Lung (tissue), 12 donors: ENCODE measurements around the gene PEX16. TPM values are rescaled to one million over a fixed set of nuclear protein-coding genes. Genes with fewer than 3 reads are reported as not detected.

Experiments used
- ATAC-seq: fragments of 200-7000 bp; cut with Tn5 transposase; one replicate; pipeline ENCODE4 v1.9.1; 2020; ENCODE audit warnings: moderate number of reproducible peaks; ENCODE audit not compliant: insufficient read depth, low FRiP score
- DNase-seq, 3 donors: peaks; one replicate each; pipeline ENCODE4 v3.0.0-alpha.2; 2013 to 2017
- H3K27ac ChIP-seq, 2 donors: one replicate each; pipeline ENCODE4 v1.5.1; 2013; ENCODE audit warnings: mild to moderate bottlenecking in 2 of 2, moderate library complexity in 2 of 2, control low read depth in 1 of 2, inconsistent platforms in 1 of 2, low read depth in 1 of 2, low read length in 1 of 2
- H3K27me3 ChIP-seq, 3 donors: one replicate each; pipeline ENCODE4 v1.5.1; 2013; ENCODE audit warnings: low read length in 2 of 3; ENCODE audit not compliant: control insufficient read depth in 3 of 3, insufficient read depth in 3 of 3
- H3K36me3 ChIP-seq, 4 donors: one replicate each; pipeline ENCODE4 v1.5.1; 2013; ENCODE audit warnings: low read length in 4 of 4, mild to moderate bottlenecking in 1 of 4, moderate library complexity in 1 of 4; ENCODE audit not compliant: control insufficient read depth in 4 of 4, insufficient read depth in 4 of 4
- H3K4me1 ChIP-seq, 5 donors: one replicate each; pipeline ENCODE4 v1.5.1; 2013; ENCODE audit warnings: low read length in 5 of 5, mild to moderate bottlenecking in 2 of 5, moderate library complexity in 1 of 5; ENCODE audit not compliant: control insufficient read depth in 5 of 5, insufficient read depth in 5 of 5
- H3K4me3 ChIP-seq: one replicate; pipeline ENCODE4 v1.5.1; 2013; ENCODE audit warnings: mild to moderate bottlenecking, control low read depth, moderate library complexity
- H3K9ac ChIP-seq, 2 donors: one replicate each; pipeline ENCODE4 v1.5.1; 2013; ENCODE audit warnings: low read length in 2 of 2, control low read depth in 1 of 2; ENCODE audit not compliant: insufficient read depth in 1 of 2
- H3K9me3 ChIP-seq, 4 donors: one replicate each; pipeline ENCODE4 v1.5.1; 2013; ENCODE audit warnings: low read length in 3 of 4, mild to moderate bottlenecking in 1 of 4, moderate library complexity in 1 of 4; ENCODE audit not compliant: control insufficient read depth in 4 of 4, insufficient read depth in 3 of 4
- WGBS, 2 donors: extraction: QIAGEN DNeasy Blood & Tissue Kit; methylation state at CpG; one replicate each; pipeline ENCODE4 v1.1.7; 2013; 5-methylcytosine and 5-hydroxymethylcytosine counted together
- polyA plus RNA-seq, 2 donors: library from polyadenylated mRNA; stranded (reverse); fragments of 200-250 nt; gene quantifications; one replicate each; pipeline ENCODE4 v1.2.1, GENCODE V29; 2013
- total RNA-seq, 2 donors: library from RNA; depleted of rRNA in 1 of 2; stranded (reverse); fragments of >200 nt in 1 of 2; gene quantifications; one replicate each; pipeline ENCODE4 v1.2.1, GENCODE V29; 2014 to 2021
- TF ChIP-seq, protein P1 (sequence below): IDR thresholded peaks from 2 replicates; pipeline ENCODE4 v1.5.1; 2012; ENCODE audit warnings: mild to moderate bottlenecking; ENCODE audit errors: control extremely low read depth, extremely low read depth
- donor health status: control.
- donor health status: control.
- donor health status: Bipolar disorder and iron deficiency.
- donor health status: healthy.
- donor health status: DM: yes; HTN: yes; CAD: no.

Gene PEX16
- total and polyA plus RNA-seq, 4 donors = 14.2 to 38.2 (median 35.8) TPM

DNA sequence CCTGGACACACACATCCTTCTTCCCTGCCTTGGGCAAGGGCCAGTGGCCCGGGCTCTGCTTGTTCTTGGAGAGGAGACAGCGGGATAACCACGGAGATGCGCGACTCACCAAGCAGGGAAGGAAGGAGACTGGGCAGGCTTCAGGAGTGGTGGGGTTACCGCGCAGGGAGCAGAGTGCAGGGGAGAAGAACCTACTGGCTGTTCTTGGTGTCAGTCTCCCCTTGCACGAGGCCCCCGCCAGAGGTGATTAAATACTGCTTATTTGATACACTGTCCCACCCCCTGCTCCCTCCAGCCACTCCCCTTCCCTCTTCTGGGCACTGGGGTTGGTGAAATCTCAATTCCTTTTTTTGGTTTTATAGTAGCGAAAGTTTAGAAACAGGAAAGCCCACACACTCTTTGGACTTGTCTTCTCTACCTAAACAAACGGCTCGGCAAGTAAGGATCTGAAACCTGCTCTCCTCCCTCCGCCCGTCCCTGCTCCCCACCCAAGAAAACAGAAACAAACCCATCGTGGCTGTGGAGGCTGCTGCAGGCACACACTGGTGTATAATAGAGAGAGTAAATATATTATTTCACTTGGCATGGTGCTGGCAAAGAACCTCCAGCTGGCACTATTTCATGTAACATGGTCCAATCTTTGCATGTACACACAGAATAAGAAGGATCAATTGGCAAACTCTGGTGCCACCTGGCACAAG is 15.6 kb upstream of the PEX16 start:
- H3K4me1 ChIP-seq = peaks cover 0 to 6% (median 0%) of the 10 kb centered on the region in 5 donors
- H3K9ac ChIP-seq = no peak overlapping the region
- WGBS, 2 donors = 58 to 67% methylated on average over 15 of the region's 15 CpGs
- no peak for ATAC-seq
- H3K9me3 ChIP-seq = no peaks in the 10 kb centered on the region
- no peak overlapping the region for H3K4me3 ChIP-seq
- H3K27ac ChIP-seq = no peak overlapping the region
- TF ChIP-seq, protein P1, sequence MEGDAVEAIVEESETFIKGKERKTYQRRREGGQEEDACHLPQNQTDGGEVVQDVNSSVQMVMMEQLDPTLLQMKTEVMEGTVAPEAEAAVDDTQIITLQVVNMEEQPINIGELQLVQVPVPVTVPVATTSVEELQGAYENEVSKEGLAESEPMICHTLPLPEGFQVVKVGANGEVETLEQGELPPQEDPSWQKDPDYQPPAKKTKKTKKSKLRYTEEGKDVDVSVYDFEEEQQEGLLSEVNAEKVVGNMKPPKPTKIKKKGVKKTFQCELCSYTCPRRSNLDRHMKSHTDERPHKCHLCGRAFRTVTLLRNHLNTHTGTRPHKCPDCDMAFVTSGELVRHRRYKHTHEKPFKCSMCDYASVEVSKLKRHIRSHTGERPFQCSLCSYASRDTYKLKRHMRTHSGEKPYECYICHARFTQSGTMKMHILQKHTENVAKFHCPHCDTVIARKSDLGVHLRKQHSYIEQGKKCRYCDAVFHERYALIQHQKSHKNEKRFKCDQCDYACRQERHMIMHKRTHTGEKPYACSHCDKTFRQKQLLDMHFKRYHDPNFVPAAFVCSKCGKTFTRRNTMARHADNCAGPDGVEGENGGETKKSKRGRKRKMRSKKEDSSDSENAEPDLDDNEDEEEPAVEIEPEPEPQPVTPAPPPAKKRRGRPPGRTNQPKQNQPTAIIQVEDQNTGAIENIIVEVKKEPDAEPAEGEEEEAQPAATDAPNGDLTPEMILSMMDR = no peak
- DNase-seq = no peak
- H3K36me3 ChIP-seq = peaks cover 6 to 39% (median 13%) of the 10 kb centered on the region in 4 donors
- H3K27me3 ChIP-seq = no peaks in the 10 kb centered on the region

DNA sequence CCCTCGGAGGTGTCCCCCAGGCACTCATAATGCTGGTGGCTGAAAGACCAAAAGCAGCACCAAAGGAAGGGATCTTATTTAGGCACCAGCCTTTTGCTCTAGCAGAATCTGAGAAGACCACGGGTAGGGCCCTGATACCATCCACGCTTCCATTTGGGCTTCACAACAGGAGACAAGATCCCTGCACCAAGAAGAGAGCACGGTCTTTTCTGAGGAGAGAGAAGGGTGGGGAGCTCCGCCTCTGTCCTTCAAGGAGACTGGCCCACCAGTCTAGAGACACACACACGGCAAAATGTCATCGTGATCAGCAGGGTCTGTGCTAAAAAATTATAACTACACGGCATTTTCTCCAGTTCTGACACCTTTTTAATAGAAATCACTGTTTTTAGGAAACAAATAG is 14.5 kb upstream of the PEX16 start:
- 90 to 94% methylated on average over 8 of the region's 8 CpGs for WGBS, 2 donors
- peaks cover 0 to 6% (median 0%) of the 10 kb centered on the region in 5 donors for H3K4me1 ChIP-seq
- H3K27ac ChIP-seq = no peak overlapping the region
- peaks cover 6 to 36% (median 12%) of the 10 kb centered on the region in 4 donors for H3K36me3 ChIP-seq
- DNase-seq = no peak
- TF ChIP-seq, protein P1 = no peak
- no peaks in the 10 kb centered on the region for H3K9me3 ChIP-seq
- H3K27me3 ChIP-seq = no peaks in the 10 kb centered on the region
- no peak overlapping the region for H3K9ac ChIP-seq
- no peak for ATAC-seq
- no peak overlapping the region for H3K4me3 ChIP-seq

DNA sequence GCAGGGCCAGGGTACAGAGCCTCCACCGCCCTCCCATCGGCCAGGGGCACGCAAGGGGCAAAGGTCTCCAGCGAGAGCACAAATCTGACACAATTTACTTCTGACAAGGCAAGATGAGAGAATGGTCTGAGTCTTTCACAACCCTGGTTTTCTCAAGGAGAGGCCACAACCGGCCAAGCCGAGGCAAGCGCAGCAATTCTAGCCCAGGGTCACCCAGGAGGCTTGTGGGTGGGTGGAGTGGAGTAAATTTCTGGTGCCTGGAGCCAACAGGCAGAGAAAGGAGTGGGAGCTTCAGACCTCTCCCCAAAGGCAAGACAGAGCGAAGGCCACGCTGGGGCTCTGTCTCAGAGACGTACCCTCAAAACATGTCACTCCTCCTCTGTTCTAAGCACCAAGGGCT is 14.1 kb upstream of the PEX16 start:
- Histone ChIP-seq H3K27ac (no peak overlapping the region), H3K36me3 (peaks cover 6 to 36% (median 12%) of the 10 kb centered on the region in 4 donors), H3K4me1 (peaks cover 0 to 6% (median 0%) of the 10 kb centered on the region in 5 donors), H3K9ac (no peak overlapping the region), H3K27me3 (no peaks in the 10 kb centered on the region), H3K9me3 (no peaks in the 10 kb centered on the region), H3K4me3 (no peak overlapping the region)
- 85 to 88% methylated on average over 10 of the region's 10 CpGs for WGBS, 2 donors
- TF ChIP-seq, protein P1 = no peak
- no peak for ATAC-seq
- DNase-seq = no peak
